GM18511 (cell line): ENCODE measurements around the gene SAMD11.

ENCODE experiments used
- ATAC-seq: cut with Tn5 transposase; IDR thresholded peaks from one replicate; pipeline ENCODE4 v1.9.1; 2021; ENCODE audit warnings: mild to moderate bottlenecking, moderate library complexity; ENCODE audit not compliant: unreplicated experiment

SAMD11 gene

GRCh38 chr1:917076-917459 lies 6.7 kb upstream of the SAMD11 start:
- ATAC-seq = no peak

DNA sequence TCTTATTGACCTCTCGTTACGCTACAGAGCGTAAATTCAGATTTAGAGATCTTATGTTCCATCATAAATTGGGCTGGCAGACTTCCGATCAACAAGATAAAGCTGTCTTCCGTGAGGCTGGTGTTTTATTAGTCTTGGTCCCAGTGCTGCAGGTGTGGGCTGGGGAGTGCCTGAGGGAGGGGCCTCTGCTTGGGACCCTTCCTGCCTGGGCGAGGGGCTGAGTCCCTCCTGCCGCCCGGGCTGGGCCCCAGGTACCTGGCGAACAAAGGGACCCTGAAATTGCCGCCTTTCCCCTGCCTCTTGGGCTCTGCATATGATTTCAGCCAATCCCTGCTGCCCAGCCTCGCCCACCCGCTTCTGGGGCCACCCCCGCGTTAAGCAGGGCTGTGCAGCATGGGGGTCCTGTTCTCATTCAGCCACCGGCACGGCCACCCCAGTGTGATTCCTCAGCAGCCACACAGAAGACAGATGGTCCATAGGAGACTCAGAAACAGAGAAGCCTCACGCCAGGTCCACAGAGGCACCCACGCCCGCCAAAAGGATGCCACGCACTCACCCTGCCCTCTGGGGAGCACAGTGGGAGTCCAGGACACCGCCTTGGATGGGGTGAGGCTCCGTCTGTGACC lies 6.1 kb upstream of the SAMD11 start:
- ATAC-seq = no peak

DNA sequence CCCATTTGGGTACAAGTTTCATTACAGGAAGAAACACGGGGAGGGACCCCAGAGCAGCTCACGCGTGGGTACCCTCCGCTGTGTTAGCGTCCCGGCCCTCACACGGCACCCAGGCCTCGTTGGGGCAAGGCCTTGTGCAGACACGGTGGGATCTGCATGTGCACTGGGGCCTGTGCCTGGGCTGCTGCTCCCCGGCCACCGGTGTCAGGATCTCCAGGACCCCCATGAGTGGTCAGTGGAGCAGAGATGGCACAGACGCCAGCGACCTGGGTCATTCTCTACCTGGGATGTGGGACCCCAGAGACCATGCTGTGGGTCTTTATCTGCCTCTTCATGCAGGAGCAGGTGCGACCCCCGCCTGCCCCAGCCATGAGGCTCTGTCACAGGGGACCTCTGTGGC lies 5.4 kb upstream of the SAMD11 start:
- no peak for ATAC-seq

- no peak for ATAC-seq
Observed at GRCh38 chr1:918843-919242, 4.9 kb upstream of the SAMD11 start.

DNA sequence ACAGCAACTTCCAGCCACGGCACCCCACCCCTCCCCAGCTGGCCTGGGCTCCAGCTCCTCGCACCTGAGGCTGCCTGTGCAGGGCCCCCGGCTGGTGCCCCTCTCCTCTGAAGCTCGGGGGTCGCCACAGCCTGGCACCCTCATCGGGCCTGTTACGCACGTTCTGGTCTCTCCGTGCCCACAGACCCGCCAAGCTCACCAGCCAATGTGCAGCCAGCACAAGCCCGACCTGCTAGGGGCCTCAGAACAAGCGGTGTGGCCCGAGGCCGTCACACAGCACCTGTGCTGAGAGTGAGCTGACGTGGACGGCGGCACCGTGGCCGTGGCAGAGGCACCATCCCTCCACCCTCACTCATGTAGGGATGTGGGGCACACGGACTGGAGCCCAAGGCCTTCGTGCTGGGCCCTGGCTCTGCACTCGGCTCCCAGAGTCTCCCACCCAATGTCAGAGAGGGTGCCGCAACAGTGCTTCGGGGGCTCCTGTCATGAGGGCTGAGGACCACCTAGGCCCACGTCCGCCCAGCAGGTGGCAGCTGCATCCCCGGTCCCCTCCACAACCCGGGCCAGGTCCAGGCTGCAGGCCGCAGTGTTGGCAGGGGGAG lies 4.4 kb upstream of the SAMD11 start:
- no peak for ATAC-seq

DNA sequence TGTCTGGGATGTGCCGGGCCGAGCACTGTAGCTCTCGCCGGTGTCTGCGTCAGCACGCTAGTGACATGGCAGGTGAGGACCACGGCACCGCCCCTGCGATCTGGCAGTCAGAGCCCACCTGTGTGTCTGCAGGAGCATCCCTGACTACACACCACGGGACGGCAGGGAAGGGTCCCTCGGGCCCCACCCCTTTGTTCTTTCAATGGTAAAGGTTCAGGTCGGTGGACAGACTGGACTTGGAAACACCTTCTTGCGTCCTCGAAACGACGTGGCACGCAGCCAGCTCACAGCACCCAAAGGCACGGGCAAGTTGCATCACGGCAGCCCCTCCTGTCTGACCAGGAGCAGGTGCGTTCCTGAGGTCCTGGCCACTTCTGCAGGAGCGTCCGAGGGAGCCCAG lies 3.7 kb upstream of the SAMD11 start:
- no peak for ATAC-seq

- no peak for ATAC-seq
Observed at GRCh38 chr1:920521-920920, 3.2 kb upstream of the SAMD11 start.

DNA sequence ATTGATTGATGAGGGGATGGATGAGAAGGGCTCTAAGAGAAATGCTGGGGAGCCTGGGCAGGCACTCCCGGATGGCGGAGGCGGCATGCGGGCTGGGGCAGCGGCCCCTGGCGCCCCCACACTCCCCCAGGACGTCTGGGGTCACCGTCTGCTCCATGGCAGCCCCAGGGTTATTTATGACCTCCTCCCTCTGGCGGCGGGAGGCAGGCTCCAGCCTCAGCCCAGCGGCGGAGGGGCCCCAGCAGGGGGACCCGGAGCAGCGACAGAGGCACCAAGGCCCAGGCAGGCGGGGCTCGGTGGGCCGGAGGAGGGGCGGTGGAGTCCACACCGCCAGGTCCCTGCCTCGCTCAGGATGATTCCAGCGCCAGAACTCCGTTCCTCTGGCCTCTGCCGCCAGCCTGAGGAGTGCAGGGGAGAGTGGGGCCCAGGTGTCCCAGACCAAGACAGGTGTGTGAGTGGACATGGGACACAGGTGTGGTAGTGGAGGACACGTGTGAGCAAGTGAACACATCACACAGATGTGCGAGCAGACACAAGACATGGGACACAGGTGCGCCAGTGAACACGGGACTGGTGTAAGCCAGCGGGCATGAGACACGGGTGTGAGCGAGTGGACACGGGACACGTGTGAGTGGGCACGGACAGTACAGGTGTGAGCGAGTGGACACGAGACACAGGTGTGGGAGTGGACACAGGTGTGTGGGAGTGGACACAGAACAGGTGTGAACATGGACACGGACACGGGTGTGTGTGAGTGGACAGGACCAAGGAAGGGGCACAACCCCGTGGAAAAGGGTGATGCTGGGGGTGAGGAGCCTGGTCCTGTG lies 2.5 kb upstream of the SAMD11 start:
- no peak for ATAC-seq

DNA sequence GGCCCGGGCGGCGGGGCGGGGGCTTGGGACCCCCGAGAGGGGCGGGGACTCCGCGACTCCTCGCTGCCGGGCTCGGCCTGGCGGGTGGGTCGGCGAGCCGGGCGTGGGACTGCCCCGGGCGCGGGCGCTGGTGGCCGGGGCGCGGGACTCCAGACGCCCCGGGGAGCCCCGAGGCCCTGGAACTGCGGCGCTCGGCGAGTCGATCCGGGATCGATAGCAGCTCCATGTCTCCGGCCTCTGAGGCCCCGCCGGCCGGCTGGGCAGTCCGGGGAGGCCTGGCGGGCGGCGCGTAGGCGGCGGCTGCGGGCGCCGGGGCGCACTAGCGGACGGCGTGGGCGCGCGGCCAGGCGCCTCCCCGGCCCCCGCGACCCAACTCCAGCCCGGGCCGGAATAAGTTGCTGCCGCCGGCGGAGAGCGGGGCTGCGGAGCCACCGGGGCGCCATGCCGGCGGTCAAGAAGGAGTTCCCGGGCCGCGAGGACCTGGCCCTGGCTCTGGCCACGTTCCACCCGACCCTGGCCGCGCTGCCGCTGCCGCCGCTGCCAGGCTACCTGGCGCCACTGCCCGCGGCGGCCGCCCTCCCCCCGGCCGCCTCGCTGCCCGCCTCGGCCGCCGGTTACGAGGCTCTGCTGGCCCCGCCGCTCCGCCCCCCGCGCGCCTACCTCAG lies 400 bp downstream of the SAMD11 start:
- no peak for ATAC-seq

DNA sequence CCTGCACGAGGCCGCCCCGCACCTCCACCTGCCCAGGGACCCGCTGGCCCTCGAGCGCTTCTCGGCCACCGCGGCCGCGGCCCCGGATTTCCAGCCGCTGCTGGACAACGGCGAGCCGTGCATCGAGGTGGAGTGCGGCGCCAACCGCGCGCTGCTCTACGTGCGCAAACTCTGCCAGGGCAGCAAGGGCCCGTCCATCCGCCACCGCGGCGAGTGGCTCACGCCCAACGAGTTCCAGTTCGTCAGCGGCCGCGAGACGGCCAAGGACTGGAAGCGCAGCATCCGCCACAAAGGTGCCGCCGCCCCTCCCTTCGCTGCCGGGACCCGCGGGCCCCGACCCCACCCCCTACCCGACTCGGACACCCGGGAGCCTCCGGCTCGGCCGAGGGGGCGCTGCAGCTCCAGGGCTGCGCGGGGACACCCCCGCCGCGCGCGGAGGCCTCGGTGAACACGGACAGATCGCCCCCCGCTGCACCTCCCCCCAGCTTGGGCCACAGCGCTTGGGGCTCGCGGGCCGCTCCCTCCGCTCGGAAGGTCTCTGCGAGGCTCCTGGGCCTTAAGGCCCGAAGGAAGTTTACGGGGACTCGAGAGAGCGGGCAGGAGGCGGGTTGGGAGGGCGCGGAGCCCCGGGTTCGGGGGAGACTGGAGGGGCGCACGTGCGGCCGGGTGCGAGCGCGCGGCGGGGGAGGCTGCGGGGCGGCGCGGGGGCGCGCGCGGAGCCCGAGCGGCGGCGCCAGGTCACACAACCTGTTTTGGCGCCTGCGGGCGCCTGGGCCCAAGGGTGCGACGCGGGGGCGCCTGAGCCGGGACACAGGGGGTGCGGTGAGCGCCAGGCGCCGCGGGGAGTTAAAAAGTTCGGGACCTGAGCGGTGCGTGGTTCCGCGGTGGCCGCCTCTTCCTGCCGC lies 1.2 kb downstream of the SAMD11 start:
- no peak for ATAC-seq

- no peak for ATAC-seq
Observed at GRCh38 chr1:925561-926421, 2.1 kb downstream of the SAMD11 start.

DNA sequence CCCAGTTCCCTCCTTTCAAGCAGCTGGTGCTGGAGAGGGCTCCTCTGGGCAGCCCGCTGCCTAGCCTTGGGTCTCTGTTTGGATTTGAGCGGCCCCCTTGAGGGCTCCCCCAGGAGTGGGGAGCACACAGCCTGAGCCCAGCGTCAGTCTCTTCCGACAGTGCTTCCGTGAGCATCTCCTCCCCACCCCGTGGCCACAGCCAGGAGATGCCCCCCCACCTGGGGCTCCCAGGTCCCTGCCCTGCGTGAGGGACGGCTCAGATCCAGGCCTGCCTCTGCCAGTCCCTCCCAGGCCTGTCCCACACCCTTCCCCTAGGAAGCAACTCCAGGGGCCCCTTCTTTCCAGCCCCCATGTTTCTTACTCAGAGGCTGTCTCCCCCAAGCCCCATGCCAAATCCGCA lies 3.5 kb downstream of the SAMD11 start:
- ATAC-seq = no peak

- no peak for ATAC-seq
Observed at GRCh38 chr1:927748-928147, 4.0 kb downstream of the SAMD11 start.

DNA sequence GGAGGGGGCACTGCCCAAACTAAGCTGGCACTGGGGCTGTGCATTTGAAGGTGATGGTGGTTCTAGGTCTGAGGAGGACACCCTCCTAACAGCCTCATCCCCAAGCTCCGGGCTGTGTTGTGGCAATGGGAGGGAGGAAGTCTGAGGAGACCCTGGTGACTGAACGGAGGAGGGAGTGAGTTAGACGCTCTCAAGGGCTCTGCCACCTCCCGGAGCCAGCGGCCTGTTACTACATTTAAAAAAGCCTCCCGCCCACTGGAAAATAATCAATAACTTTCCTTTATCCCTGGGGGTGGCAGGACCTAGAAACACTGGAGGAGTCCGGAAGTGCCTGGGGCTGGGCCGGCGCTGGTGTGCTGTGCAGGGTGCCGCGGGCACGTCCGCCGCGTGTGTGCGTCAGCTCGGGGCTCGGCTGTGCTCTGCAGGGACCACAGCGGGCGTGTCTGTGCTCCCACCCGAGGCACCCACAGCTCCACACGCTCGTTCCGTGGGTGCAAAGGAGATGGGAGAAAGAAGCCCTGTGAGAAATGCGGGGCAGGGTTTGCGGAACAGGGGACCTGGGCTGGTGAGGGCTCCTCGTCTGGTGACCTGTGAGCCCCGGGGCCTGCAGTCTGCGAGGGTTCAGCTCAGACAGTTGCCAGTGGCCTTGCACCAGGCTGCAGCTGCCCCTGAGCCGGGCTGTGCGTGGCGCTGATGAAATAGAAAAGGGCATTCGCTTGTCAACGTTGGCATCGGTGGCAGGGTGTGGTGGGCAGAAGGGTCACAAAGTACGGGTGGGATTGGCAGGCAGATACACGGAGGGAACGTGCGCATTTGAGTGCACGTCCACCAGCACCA lies 5.3 kb downstream of the SAMD11 start:
- no peak for ATAC-seq

DNA sequence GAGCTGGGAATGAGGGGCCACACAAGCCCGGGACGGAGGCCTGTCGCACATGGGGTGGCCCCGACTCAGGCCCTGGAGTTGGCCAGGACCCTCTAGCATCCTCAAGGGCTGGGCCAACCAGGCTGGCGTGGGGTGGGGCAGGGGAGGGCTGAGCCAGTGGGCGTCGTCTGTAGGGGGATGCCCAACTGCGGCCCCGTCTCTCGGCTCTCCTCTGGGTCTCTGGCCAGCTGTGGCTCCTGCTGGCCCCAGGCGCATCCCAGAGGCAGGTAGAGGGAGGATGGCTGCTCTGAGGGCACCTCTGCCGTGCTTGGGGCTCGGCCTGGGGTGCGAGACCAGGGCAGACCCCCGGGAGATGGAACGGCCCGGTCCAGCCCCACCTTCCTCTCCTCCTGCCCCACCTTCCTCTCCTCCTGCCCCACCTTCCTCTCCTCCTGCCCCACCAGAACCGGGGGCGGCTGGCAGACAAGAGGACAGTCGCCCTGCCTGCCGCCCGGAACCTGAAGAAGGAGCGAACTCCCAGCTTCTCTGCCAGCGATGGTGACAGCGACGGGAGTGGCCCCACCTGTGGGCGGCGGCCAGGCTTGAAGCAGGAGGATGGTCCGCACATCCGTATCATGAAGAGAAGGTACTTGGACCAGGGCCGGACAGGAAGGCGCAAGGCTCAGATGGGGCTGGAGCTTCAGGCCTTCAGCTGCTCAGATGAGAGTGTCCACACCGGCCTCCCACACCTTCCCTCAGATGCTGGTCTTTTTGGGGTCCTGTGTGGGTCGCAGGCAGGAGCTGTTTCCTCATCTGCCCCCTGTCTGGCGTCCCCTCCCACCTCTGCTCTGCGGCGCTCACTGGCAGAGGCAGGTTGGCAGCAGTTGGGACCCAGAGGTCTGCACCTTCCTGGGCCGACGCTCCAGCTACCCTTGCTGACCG lies 6.2 kb downstream of the SAMD11 start:
- no peak for ATAC-seq

DNA sequence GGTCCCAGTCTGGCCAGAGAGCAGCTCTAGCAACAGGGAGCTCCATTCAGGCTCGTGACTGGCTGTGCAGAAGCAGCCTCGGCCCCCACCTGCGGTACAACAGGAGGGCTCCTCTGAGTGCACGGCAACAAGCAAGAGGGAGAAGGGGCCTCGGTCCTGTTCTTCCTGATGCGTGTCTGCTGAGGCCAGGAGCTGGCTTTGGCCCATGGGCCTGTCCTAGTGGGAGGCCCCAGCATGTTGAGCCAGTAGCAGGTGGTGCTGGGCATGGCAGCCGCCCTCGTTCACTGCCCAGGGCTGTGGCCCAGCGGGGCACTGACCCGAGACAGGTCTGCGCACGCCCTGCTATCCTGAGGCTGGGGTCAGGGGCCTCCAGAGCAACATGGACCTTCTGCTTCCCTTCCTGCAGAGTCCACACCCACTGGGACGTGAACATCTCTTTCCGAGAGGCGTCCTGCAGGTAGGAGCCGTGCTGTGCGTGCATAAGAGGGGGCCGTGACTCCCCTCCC lies 7.0 kb downstream of the SAMD11 start:
- no peak for ATAC-seq

DNA sequence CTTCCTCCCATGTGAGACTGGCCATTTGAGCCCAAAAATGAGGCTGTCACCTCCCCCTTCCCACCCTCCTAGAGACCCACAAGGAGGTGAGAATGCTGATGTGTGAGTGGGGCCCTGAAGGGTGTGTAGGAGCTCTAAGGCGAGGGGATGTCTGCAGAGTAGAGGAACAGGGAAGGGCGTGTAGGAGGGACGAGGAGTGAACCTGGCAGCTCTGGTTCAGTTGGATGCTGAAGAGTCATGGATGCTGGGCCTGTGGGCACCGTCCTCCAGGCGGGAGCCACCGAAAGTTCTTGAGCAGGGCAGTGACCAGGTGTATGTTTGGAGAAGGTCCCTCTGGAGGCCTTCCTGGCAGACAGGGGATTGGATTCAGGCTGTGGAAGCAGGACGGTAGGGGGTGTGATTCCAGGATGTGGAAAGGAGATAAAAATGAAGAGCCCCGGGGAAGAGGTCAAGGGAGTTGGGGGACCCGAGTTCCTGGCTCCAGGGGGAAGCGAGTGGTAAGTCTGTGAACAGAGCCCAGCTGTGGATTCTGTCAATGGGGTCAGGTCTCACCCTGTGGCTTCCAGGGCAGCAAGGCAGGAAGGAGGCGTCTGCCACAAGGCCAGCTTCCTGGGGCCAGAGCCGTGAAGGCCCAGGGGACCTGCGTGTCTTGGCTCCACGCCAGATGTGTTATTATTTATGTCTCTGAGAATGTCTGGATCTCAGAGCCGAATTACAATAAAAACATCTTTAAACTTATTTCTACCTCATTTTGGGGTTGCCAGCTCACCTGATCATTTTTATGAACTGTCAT lies 7.9 kb downstream of the SAMD11 start:
- no peak for ATAC-seq
